C4-2B (cell line): ENCODE data around the gene DHRS7B.

Experiments used
- H3K27ac ChIP-seq: fragments of 450-650 bp; 2 replicates; pipeline ENCODE4 v1.5.1; 2017
- ZFX ChIP-seq: fragments of 450-650 bp; IDR thresholded peaks from 2 replicates; pipeline ENCODE4 v1.6.1; 2017
- TF ChIP-seq, protein P1 (sequence below): fragments of 450-650 bp; conservative IDR thresholded peaks from 2 replicates; pipeline ENCODE4 v1.5.1; 2017; ENCODE audit warnings: mild to moderate bottlenecking

Gene DHRS7B

DNA sequence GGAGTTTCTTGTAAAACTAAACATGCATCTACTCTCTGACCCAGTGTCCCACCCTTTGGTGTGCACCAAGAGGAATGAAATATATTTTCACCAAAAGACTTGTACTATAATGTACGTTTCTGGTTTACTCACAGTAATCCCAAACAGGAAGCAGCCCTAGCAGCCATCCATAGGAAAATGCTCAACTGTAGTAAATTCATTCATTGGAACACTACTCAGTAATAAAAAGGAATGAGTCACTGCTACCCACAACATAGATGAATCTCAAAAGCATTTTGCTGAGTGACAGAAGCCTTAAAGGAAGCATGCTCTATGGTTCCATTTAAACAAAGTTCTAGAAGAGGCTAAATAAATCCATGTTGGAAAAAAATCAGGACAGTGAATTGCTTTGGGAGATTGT is 37.6 kb upstream of the DHRS7B start:
- TF ChIP-seq, protein P1, sequence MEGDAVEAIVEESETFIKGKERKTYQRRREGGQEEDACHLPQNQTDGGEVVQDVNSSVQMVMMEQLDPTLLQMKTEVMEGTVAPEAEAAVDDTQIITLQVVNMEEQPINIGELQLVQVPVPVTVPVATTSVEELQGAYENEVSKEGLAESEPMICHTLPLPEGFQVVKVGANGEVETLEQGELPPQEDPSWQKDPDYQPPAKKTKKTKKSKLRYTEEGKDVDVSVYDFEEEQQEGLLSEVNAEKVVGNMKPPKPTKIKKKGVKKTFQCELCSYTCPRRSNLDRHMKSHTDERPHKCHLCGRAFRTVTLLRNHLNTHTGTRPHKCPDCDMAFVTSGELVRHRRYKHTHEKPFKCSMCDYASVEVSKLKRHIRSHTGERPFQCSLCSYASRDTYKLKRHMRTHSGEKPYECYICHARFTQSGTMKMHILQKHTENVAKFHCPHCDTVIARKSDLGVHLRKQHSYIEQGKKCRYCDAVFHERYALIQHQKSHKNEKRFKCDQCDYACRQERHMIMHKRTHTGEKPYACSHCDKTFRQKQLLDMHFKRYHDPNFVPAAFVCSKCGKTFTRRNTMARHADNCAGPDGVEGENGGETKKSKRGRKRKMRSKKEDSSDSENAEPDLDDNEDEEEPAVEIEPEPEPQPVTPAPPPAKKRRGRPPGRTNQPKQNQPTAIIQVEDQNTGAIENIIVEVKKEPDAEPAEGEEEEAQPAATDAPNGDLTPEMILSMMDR = no peak
- TF ChIP-seq ZFX = no peak

DNA sequence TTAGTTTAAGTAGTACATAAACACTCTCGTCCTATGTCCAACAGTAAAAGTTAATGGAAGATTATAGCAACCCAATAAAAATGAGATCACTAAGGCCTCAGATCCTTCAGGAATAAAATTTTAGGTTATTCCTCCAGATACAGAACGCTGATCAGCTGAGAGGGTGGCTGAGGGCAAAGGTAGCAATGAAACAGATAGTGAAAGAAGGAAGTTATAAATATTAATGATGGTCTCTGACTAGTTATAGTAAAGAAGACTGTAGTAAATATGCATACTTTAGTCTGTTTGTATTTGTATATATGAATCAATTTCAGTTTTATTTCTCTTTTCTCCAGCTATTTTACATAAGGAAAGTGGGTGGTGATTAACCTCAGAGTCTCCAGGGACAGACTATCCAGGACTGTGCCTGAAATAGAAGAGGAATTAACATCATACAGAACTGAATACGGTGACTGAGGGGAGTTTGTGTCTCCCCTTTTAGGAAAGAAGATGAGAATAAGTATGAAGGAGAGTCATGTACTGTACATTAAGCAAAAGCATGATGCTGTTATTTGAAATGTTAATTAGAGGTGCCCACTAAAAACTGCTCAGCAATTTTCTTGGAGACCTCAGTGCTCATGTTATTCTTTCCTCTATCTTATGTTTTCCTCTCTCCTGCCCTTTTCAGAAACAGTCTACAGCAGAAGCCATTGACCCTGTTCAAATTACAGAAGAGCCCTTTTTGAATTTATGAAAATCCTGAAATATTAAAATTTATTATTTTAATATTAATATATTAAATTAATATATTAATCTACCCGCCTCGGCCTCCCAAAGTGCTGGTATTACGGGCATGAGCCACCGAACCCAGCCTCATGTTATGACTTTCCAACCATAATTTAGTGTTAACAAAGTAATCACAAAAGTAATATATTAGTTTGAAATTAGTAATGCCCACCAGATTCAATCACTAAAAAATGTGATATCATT is 36.5 kb upstream of the DHRS7B start:
- TF ChIP-seq ZFX = no peak
- TF ChIP-seq, protein P1 = no peak
- no peak overlapping the region for H3K27ac ChIP-seq

More for the DNA sequence above, 37.6 kb upstream of the DHRS7B start:
- no peak overlapping the region for H3K27ac ChIP-seq

DNA sequence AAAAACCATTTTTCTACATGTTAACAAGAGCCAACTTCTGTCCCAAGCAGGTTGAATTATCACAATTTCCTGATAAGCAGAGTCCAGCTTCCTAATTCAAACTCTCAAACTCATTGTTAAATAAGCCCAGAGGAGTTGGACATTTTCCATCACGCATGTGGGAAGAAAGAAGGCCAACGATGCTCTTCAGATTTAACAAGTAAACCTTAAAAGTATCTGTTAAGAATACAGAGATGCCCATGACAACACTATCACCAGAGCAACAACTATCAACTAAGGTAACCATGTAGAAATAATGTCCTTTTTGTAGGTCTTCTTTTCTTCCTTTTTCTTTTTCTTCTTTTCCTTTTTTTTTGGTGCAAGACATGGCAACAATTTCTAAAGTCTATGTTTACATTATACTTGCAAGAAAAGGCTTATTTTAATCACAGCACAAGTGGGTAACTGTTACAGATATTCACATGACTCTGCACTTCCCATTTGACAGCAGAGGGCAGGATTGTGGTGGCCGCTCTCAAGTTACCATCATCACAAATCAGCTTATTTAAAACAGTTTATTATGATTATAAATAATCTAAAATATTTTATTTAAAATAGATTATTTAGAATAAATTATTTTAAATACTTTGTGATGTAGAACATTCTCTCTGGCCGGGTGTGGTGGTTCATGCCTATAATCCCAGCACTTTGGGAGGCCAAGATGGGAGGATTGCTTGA is 35.7 kb upstream of the DHRS7B start:
- TF ChIP-seq, protein P1 = no peak
- no peak for TF ChIP-seq ZFX
- H3K27ac ChIP-seq = no peak overlapping the region

- TF ChIP-seq, protein P1 = no peak
- no peak for TF ChIP-seq ZFX
- H3K27ac ChIP-seq = no peak overlapping the region
Observed at GRCh38 chr17:21094298-21094704, 32.5 kb upstream of the DHRS7B start.

GRCh38 chr17:21095735-21096134 is 31.0 kb upstream of the DHRS7B start:
- H3K27ac ChIP-seq = no peak overlapping the region
- TF ChIP-seq ZFX = no peak
- TF ChIP-seq, protein P1 = no peak

DNA sequence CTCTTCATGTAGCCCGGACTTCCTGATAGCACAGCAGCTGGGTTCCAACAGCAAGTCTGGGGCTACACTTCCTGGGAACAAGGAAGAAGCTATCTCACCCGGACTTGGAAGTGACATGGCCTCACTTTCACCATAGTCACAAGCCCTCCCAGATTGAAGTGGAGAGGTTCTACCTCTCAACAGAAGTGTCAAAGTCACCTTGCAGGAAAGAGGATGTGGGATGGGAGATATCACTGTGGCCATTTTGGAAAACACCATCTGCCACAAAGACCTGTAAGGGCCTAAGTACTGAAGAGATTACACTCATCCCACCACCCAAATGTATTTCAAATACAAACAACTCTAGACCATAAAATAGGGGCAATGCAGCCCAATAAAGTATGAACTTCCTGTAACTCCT is 29.9 kb upstream of the DHRS7B start:
- H3K27ac ChIP-seq = no peak overlapping the region
- no peak for TF ChIP-seq ZFX
- TF ChIP-seq, protein P1 = no peak
